OCI-LY7 (cell line): ENCODE data around the gene DENND1A. TPM values are rescaled to one million over a fixed set of nuclear protein-coding genes. Genes with fewer than 3 reads are reported as not detected.
A peak's percentile ranks its signal among the peaks of the same experiment; 100 is the strongest.

Experiments
- BruUV-seq: library from RNA; stranded (reverse); fragments of 400-500 nt; replicated peaks from 2 replicates; lab custom pipeline; 2021; lab: Mats Ljungman, UMichigan
- CTCF ChIA-PET: fragments of 300-600 bp; sonication (Branson Sonifier 250); formaldehyde crosslinking; loops from one replicate; lab custom pipeline; 2022; ENCODE audit warnings: antibody characterized with exemption; ENCODE audit not compliant: unreplicated experiment; lab: Charles Lee
- POLR2A ChIA-PET: fragments of 300-600 bp; sonication (Branson Sonifier 250); formaldehyde crosslinking; loops from one replicate; lab custom pipeline; 2022; ENCODE audit warnings: antibody characterized with exemption; lab: Charles Lee
- DNase-seq: peaks from one replicate; pipeline ENCODE4 v3.0.0-alpha.2; 2015; ENCODE audit warnings: low spot score
- H2AFZ ChIP-seq: fragments of 200-600 bp; sonication (generic), shearing (Covaris generic); 2 replicates; pipeline ENCODE4 v1.6.1; 2014; ENCODE audit warnings: mild to moderate bottlenecking, antibody characterized with exemption, low read length, moderate library complexity
- H3K27ac ChIP-seq: fragments of 200-600 bp; sonication (generic); 2 replicates; pipeline ENCODE4 v1.5.1; 2014; ENCODE audit warnings: mixed run types, low read depth, mild to moderate bottlenecking, moderate library complexity, low read length, inconsistent platforms; ENCODE audit not compliant: poor library complexity, severe bottlenecking
- H3K36me3 ChIP-seq: fragments of 200-600 bp; sonication (generic); 2 replicates; pipeline ENCODE4 v1.6.1; 2014; ENCODE audit warnings: mild to moderate bottlenecking, antibody characterized with exemption, low read length, moderate library complexity, mixed read lengths; ENCODE audit not compliant: insufficient read depth
- H3K4me1 ChIP-seq: fragments of 200-600 bp; sonication (generic); 2 replicates; pipeline ENCODE4 v1.5.1; 2014; ENCODE audit warnings: mild to moderate bottlenecking, low read length; ENCODE audit not compliant: insufficient read depth, poor library complexity, severe bottlenecking
- H3K4me2 ChIP-seq: fragments of 200-600 bp; sonication (generic); 2 replicates; pipeline ENCODE4 v1.6.1; 2014; ENCODE audit warnings: mild to moderate bottlenecking, low read length
- H3K4me3 ChIP-seq: fragments of 200-600 bp; sonication (generic); 2 replicates; pipeline ENCODE4 v1.5.1; 2014; ENCODE audit warnings: mild to moderate bottlenecking, low read depth, low read length; ENCODE audit not compliant: poor library complexity, severe bottlenecking
- H3K79me2 ChIP-seq: fragments of 200-600 bp; sonication (generic); 2 replicates; pipeline ENCODE4 v1.6.1; 2016; ENCODE audit warnings: low read depth, mild to moderate bottlenecking, low read length, moderate library complexity, mixed read lengths; ENCODE audit not compliant: insufficient read depth
- H3K9me2 ChIP-seq: fragments of 200-600 bp; sonication (generic); 2 replicates; pipeline ENCODE4 v1.6.1; 2016; ENCODE audit warnings: mild to moderate bottlenecking, low read length, mixed read lengths; ENCODE audit not compliant: insufficient read depth
- H3K9me3 ChIP-seq: fragments of 200-600 bp; sonication (generic); 2 replicates; pipeline ENCODE4 v1.6.1; 2014; ENCODE audit warnings: mild to moderate bottlenecking, mixed run types, low read length, mixed read lengths
- H4K20me1 ChIP-seq: fragments of 200-600 bp; sonication (generic); 2 replicates; pipeline ENCODE4 v1.6.1; 2014; ENCODE audit warnings: mild to moderate bottlenecking, antibody characterized with exemption, low read length, moderate library complexity, mixed read lengths; ENCODE audit not compliant: insufficient read depth
- EZH2phosphoT487 ChIP-seq: fragments of 200-600 bp; sonication (generic); IDR thresholded peaks from 2 replicates; pipeline ENCODE4 v1.6.1; 2018; ENCODE audit warnings: low read depth, borderline replicate concordance, mild to moderate bottlenecking, mixed run types, antibody characterized with exemption, low read length, moderate library complexity, mixed read lengths
- intact Hi-C: fragments of 100-400 bp; cut with micrococcal nuclease; formaldehyde crosslinking; loops from one replicate; pipeline ENCODE4 v1.10.0; 2022; ENCODE audit not compliant: unreplicated experiment
- total RNA-seq, 2 experiments: library from RNA; depleted of rRNA in 1 of 2; stranded (reverse); fragments of >200 nt in 1 of 2; shearing (Covaris generic) in 1 of 2; gene quantifications; 2 replicates each; pipeline ENCODE4 v1.2.3, GENCODE V29; 2014 to 2022
- TF ChIP-seq, protein P1 (sequence below): fragments of 200-600 bp; sonication (generic); conservative IDR thresholded peaks from 2 replicates; pipeline ENCODE4 v1.5.1; 2014; ENCODE audit warnings: mild to moderate bottlenecking, antibody characterized with exemption, low read length, moderate library complexity, mixed read lengths

DENND1A gene
- total RNA-seq, 2 experiments from 2014 or later, result 17.9 to 36.3 TPM

DNA sequence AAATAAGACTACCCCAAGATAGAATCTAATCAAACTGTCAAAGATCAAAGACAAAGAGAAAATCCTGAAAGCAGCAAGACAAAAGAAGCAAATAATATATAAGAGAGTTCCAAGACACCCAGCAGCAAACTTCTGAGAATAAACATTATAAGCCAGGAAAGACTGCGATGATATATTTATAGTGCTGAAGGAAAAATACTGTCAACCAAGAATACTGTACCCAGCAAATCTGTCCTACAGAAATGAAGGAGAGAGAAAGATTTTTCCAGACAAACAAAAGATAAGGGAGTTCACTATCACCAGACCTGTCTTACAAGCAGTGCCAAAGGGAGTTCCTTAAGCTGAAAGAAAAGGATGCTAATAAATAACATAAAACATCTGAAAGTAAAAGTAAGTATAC, 227.4 kb downstream of the DENND1A start:
- CTCF ChIA-PET, result no interaction called here
- H3K27ac ChIP-seq, result no peak overlapping the region
- H3K9me3 ChIP-seq, result peaks cover 29% of the 10 kb centered on the region; the same call in 1 of the 2 replicates
- no peaks in the 10 kb centered on the region for H3K9me2 ChIP-seq
- H3K79me2 ChIP-seq, result no peaks in the 10 kb centered on the region
- no peak for DNase-seq
- TF ChIP-seq, protein P1, sequence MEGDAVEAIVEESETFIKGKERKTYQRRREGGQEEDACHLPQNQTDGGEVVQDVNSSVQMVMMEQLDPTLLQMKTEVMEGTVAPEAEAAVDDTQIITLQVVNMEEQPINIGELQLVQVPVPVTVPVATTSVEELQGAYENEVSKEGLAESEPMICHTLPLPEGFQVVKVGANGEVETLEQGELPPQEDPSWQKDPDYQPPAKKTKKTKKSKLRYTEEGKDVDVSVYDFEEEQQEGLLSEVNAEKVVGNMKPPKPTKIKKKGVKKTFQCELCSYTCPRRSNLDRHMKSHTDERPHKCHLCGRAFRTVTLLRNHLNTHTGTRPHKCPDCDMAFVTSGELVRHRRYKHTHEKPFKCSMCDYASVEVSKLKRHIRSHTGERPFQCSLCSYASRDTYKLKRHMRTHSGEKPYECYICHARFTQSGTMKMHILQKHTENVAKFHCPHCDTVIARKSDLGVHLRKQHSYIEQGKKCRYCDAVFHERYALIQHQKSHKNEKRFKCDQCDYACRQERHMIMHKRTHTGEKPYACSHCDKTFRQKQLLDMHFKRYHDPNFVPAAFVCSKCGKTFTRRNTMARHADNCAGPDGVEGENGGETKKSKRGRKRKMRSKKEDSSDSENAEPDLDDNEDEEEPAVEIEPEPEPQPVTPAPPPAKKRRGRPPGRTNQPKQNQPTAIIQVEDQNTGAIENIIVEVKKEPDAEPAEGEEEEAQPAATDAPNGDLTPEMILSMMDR, result no peak
- no peak for TF ChIP-seq EZH2phosphoT487
- POLR2A ChIA-PET, result interaction anchor here (0.6 to 1.3 kb wide), 3 partner anchors 11 to 1457 kb away, joined by 3 read pairs; no protein-coding TSS in a partner anchor
- H2AFZ ChIP-seq, result no peak overlapping the region
- H3K4me2 ChIP-seq, result no peak overlapping the region
- H3K4me1 ChIP-seq, result peaks cover 23% of the 10 kb centered on the region
- peaks cover 13% of the 10 kb centered on the region; the same call in 1 of the 2 replicates for H3K36me3 ChIP-seq
- intact Hi-C loops, result no loop called here
- H4K20me1 ChIP-seq, result no peaks in the 10 kb centered on the region
- H3K4me3 ChIP-seq, result no peak overlapping the region
- BruUV-seq, result no TSS peak

DNA sequence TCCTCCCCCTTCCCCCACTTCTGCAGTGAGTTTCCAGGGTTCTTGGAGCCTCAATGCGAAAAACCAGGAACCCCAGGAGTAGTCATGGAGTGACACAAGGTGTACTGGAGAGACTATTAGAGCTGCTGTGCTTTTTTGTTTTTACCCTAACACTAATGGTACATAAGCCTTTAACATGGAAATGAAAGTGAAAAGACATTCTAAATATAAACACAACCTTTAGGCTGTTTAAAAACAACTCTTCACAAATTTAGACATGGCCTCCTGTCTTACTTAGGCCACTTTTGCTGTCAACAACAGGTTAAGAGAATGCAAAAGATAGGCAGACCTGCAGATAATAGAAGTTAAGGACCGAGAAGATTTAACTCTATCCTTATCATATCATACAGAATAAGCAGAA, 232.2 kb downstream of the DENND1A start:
- no TSS peak for BruUV-seq
- peaks cover 8% of the 10 kb centered on the region; the same call in 1 of the 2 replicates for H3K36me3 ChIP-seq
- peaks cover 20% of the 10 kb centered on the region; the same call in 1 of the 2 replicates for H3K9me3 ChIP-seq
- no peaks in the 10 kb centered on the region for H3K79me2 ChIP-seq
- H3K9me2 ChIP-seq, result no peaks in the 10 kb centered on the region
- peak overlapping the region; percentile 15 for H3K4me3 ChIP-seq
- H3K4me2 ChIP-seq, result peak overlapping the region; percentile 59
- POLR2A ChIA-PET, result interaction anchor here (0.8 to 3.0 kb wide), 7 partner anchors 10 to 167 kb away, joined by 3 to 16 read pairs (median 5); no protein-coding TSS in a partner anchor
- intact Hi-C loops, result no loop called here
- H4K20me1 ChIP-seq, result no peaks in the 10 kb centered on the region
- no peak overlapping the region for H2AFZ ChIP-seq
- no peak for TF ChIP-seq EZH2phosphoT487
- TF ChIP-seq, protein P1, result no peak
- peaks cover 19% of the 10 kb centered on the region for H3K4me1 ChIP-seq
- peak overlapping the region; percentile 22 for H3K27ac ChIP-seq
- CTCF ChIA-PET, result no interaction called here
- peak; percentile 34 for DNase-seq

- ChIA-PET CTCF (interaction anchor here (0.5 kb wide), 1 partner anchor 742 kb away, joined by 3 read pairs; no protein-coding TSS in a partner anchor), POLR2A (interaction anchor here (0.5 to 3.0 kb wide), 5 partner anchors 9 to 798 kb away, joined by 4 to 16 read pairs (median 5); no protein-coding TSS in a partner anchor)
- Histone ChIP-seq H3K4me3 (no peak overlapping the region), H3K9me3 (peaks cover 8% of the 10 kb centered on the region; the same call in 1 of the 2 replicates), H3K4me1 (peaks cover 19% of the 10 kb centered on the region), H3K27ac (no peak overlapping the region), H3K79me2 (no peaks in the 10 kb centered on the region), H4K20me1 (no peaks in the 10 kb centered on the region), H3K9me2 (no peaks in the 10 kb centered on the region), H3K4me2 (no peak overlapping the region), H3K36me3 (no peaks in the 10 kb centered on the region; the same call in 1 of the 2 replicates), H2AFZ (no peak overlapping the region)
- BruUV-seq, result no TSS peak
- TF ChIP-seq EZH2phosphoT487, result no peak
- TF ChIP-seq, protein P1, result no peak
- intact Hi-C loops, result no loop called here
- no peak for DNase-seq
Observed at GRCh38 chr9:123696476-123696875, 233.4 kb downstream of the DENND1A start.
